SU-DHL-6 (cell line): ENCODE results near the gene ARPC2.

ENCODE experiments used
- EZH2phosphoT487 ChIP-seq: fragments of 200-600 bp; sonication (generic), shearing (Covaris generic); conservative IDR thresholded peaks from 2 replicates; pipeline ENCODE4 v1.6.1; 2018; ENCODE audit warnings: mild to moderate bottlenecking, antibody characterized with exemption, low read length, moderate library complexity, mixed read lengths
- TF ChIP-seq, protein P1 (sequence below): fragments of 200-600 bp; sonication (generic); IDR thresholded peaks from one replicate; pipeline ENCODE4 v1.5.1; 2017; ENCODE audit warnings: antibody characterized with exemption, mild to moderate bottlenecking, low read length, moderate library complexity; ENCODE audit not compliant: insufficient read depth, poor library complexity, severe bottlenecking

- TF ChIP-seq, protein P1, sequence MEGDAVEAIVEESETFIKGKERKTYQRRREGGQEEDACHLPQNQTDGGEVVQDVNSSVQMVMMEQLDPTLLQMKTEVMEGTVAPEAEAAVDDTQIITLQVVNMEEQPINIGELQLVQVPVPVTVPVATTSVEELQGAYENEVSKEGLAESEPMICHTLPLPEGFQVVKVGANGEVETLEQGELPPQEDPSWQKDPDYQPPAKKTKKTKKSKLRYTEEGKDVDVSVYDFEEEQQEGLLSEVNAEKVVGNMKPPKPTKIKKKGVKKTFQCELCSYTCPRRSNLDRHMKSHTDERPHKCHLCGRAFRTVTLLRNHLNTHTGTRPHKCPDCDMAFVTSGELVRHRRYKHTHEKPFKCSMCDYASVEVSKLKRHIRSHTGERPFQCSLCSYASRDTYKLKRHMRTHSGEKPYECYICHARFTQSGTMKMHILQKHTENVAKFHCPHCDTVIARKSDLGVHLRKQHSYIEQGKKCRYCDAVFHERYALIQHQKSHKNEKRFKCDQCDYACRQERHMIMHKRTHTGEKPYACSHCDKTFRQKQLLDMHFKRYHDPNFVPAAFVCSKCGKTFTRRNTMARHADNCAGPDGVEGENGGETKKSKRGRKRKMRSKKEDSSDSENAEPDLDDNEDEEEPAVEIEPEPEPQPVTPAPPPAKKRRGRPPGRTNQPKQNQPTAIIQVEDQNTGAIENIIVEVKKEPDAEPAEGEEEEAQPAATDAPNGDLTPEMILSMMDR = no peak
- TF ChIP-seq EZH2phosphoT487 = no peak
These were observed 684 bp upstream of the ARPC2 start for GRCh38 chr2:218216336-218216673.
